Adrenal gland (tissue), 5 donors: Measurements from ENCODE around the gene CYSTM1.

Experiments used
- POLR2A ChIP-seq, 2 donors: fragments of 450-650 bp; IDR thresholded peaks; one replicate each; pipeline ENCODE4 v1.6.1; 2017; ENCODE audit warnings: antibody characterized with exemption in 2 of 2, mild to moderate bottlenecking in 2 of 2, moderate library complexity in 1 of 2
- TF ChIP-seq, protein P1 (sequence below), 6 experiments: fragments of 450-650 bp in 4 of 6; fragments of 200-600 bp in 2 of 6; sonication (generic) in 1 of 6; IDR thresholded peaks; 1 replicate in 5 of 6; 2 replicates in 1 of 6; pipeline versions ENCODE4 v1.5.1 to v1.8.0; 2016 to 2021; ENCODE audit warnings: antibody characterized with exemption in 6 of 6, mild to moderate bottlenecking in 2 of 6, moderate library complexity in 1 of 6
- donor health status: DM: no; HTN: no; CAD: no.

- TF ChIP-seq, protein P1, sequence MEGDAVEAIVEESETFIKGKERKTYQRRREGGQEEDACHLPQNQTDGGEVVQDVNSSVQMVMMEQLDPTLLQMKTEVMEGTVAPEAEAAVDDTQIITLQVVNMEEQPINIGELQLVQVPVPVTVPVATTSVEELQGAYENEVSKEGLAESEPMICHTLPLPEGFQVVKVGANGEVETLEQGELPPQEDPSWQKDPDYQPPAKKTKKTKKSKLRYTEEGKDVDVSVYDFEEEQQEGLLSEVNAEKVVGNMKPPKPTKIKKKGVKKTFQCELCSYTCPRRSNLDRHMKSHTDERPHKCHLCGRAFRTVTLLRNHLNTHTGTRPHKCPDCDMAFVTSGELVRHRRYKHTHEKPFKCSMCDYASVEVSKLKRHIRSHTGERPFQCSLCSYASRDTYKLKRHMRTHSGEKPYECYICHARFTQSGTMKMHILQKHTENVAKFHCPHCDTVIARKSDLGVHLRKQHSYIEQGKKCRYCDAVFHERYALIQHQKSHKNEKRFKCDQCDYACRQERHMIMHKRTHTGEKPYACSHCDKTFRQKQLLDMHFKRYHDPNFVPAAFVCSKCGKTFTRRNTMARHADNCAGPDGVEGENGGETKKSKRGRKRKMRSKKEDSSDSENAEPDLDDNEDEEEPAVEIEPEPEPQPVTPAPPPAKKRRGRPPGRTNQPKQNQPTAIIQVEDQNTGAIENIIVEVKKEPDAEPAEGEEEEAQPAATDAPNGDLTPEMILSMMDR (IDR thresholded peaks at IDR 0.05) = no peak
- TF ChIP-seq POLR2A (IDR thresholded peaks at IDR 0.05) = no peak
Observed at GRCh38 chr5:140140435-140140834, 34.6 kb upstream of the CYSTM1 start.
